K562 (cell line): ENCODE results near the gene CCDC148. TPM values are rescaled to one million over a fixed set of nuclear protein-coding genes. Genes with fewer than 3 reads are reported as not detected.

Experiments used
- ATAC-seq: fragments of 200-7000 bp; cut with Tn5 transposase; 3 replicates; pipeline ENCODE4 v1.9.1; 2020; ENCODE audit warnings: moderate library complexity
- BruUV-seq: library from RNA; stranded (reverse); fragments of 400-500 nt; replicated peaks from 2 replicates; lab custom pipeline; 2021; lab: Mats Ljungman, UMichigan
- CTCF ChIA-PET: fragments of 300-600 bp; formaldehyde crosslinking; extraction: SDS; loops from one replicate; lab custom pipeline; 2021; ENCODE audit warnings: low intra/inter-chr PET ratio; lab: Yijun Ruan, JAX
- POLR2A ChIA-PET: fragments of 300-600, 350-650 bp; sonication (Branson Sonifier 250); formaldehyde crosslinking; extraction: SDS; loops from one replicate; lab custom pipeline; 2021; ENCODE audit warnings: antibody characterized with exemption, inconsistent platforms; lab: Yijun Ruan, JAX
- DNase-seq, 4 experiments: peaks; one replicate each; pipeline versions ENCODE4 v3.0.0 to v3.0.0-alpha.2; 2011 to 2018; ENCODE audit warnings: low spot score in 3 of 4, mixed read lengths in 3 of 4; ENCODE audit errors: extremely low read depth in 1 of 4
- FAIRE-seq: peaks from 2 replicates; lab custom pipeline; 2011; peaks lifted over from hg19 to GRCh38; lab: Jason Lieb, UNC
- H2AFZ ChIP-seq: 2 replicates; pipeline ENCODE4 v1.6.0; 2011; ENCODE audit warnings: low read depth, low read length, control low read depth, inconsistent platforms
- H3K27ac ChIP-seq: fragments of 200-600 bp; 3 replicates; pipeline ENCODE4 v1.8.0; 2011; ENCODE audit warnings: low read depth, mild to moderate bottlenecking, control low read depth, inconsistent platforms, low read length, moderate library complexity, mixed read lengths; ENCODE audit errors: extremely low read depth
- H3K27me3 ChIP-seq, 2 experiments: fragments of 300-600 bp in 1 of 2; 2 replicates in 1 of 2; 3 replicates in 1 of 2; pipeline versions ENCODE4 v1.6.0 to v1.8.0; 2011; ENCODE audit warnings: inconsistent platforms in 2 of 2, low read length in 2 of 2, mild to moderate bottlenecking in 1 of 2, mixed read lengths in 1 of 2, moderate library complexity in 1 of 2; ENCODE audit not compliant: control insufficient read depth in 2 of 2, insufficient read depth in 2 of 2
- H3K36me3 ChIP-seq: fragments of 300-600 bp; 3 replicates; pipeline ENCODE4 v1.8.0; 2011; ENCODE audit warnings: mild to moderate bottlenecking, low read length, inconsistent platforms; ENCODE audit not compliant: control insufficient read depth, insufficient read depth
- H3K4me1 ChIP-seq, 2 experiments: fragments of 200-600 bp in 1 of 2; replicated peaks in 1 of 2; 2 replicates in 1 of 2; 3 replicates in 1 of 2; pipeline versions ENCODE4 v1.5.1 to v1.8.0; 2011; ENCODE audit warnings: inconsistent platforms in 2 of 2, low read length in 2 of 2, mild to moderate bottlenecking in 1 of 2, mixed read lengths in 1 of 2, moderate library complexity in 1 of 2; ENCODE audit not compliant: control insufficient read depth in 2 of 2, insufficient read depth in 2 of 2
- H3K4me2 ChIP-seq: 2 replicates; pipeline ENCODE4 v1.6.1; 2011; ENCODE audit warnings: low read length, control low read depth, inconsistent platforms, mixed read lengths; ENCODE audit not compliant: insufficient read depth
- H3K4me3 ChIP-seq: fragments of 200-600 bp; sonication (generic), shearing (Covaris generic); 2 replicates; pipeline ENCODE4 v1.5.1; 2016; ENCODE audit warnings: control low read depth, inconsistent platforms
- H3K79me2 ChIP-seq: fragments of 200-600 bp; 3 replicates; pipeline ENCODE4 v1.8.0; 2011; ENCODE audit warnings: low read length, inconsistent platforms; ENCODE audit not compliant: control insufficient read depth, insufficient read depth
- H3K9ac ChIP-seq, 2 experiments: 2 replicates each; pipeline versions ENCODE4 v1.6.0 to v1.6.1; 2011; ENCODE audit warnings: low read depth in 2 of 2, low read length in 2 of 2, control low read depth in 1 of 2, inconsistent platforms in 1 of 2, mild to moderate bottlenecking in 1 of 2, mixed read lengths in 1 of 2; ENCODE audit not compliant: insufficient read depth in 1 of 2
- H3K9me1 ChIP-seq: one replicate; pipeline ENCODE4 v1.6.0; 2011; ENCODE audit warnings: inconsistent platforms, mild to moderate bottlenecking, low read length, moderate library complexity; ENCODE audit not compliant: control insufficient read depth, insufficient read depth
- H3K9me3 ChIP-seq: replicated peaks from 2 replicates; pipeline ENCODE4 v1.5.1; 2011; ENCODE audit warnings: low read depth, low read length, inconsistent platforms; ENCODE audit not compliant: control insufficient read depth, insufficient read depth
- H4K20me1 ChIP-seq: replicated peaks from 2 replicates; pipeline ENCODE4 v1.6.1; 2011; ENCODE audit warnings: low read length, inconsistent platforms, mixed read lengths; ENCODE audit not compliant: control insufficient read depth, insufficient read depth
- DPF2 ChIP-seq: fragments of 450-650 bp; IDR thresholded peaks from 2 replicates; pipeline ENCODE4 v1.6.1; 2016
- EGR1 ChIP-seq: fragments of 450-650 bp; conservative IDR thresholded peaks from 2 replicates; pipeline ENCODE4 v1.6.1; 2017; ENCODE audit warnings: mild to moderate bottlenecking
- JUNB ChIP-seq: fragments of 450-650 bp; formaldehyde crosslinking; conservative IDR thresholded peaks from 2 replicates; pipeline ENCODE4 v1.4.0; 2020; ENCODE audit warnings: mild to moderate bottlenecking
- MITF ChIP-seq: IDR thresholded peaks from 2 replicates; pipeline ENCODE4 v1.6.1; 2014; ENCODE audit warnings: antibody characterized with exemption
- NCOA2 ChIP-seq, 2 experiments: fragments of 450-650 bp; IDR thresholded peaks; 2 replicates each; pipeline ENCODE4 v1.6.1; 2018; ENCODE audit warnings: mild to moderate bottlenecking in 2 of 2, moderate library complexity in 1 of 2; ENCODE audit not compliant: partially characterized antibody in 2 of 2
- NUFIP1 ChIP-seq: fragments of 450-650 bp; IDR thresholded peaks from 2 replicates; pipeline ENCODE4 v1.6.1; 2018; ENCODE audit not compliant: partially characterized antibody
- SAFB2 ChIP-seq: fragments of 200-400 bp; formaldehyde crosslinking; IDR thresholded peaks from 2 replicates; pipeline ENCODE4 v1.6.1; 2018; ENCODE audit warnings: borderline replicate concordance, low read length, low read depth, moderate library complexity; ENCODE audit not compliant: severe bottlenecking
- SIX5 ChIP-seq, 2 experiments: IDR thresholded peaks; 2 replicates each; pipeline ENCODE4 v1.6.1; 2011; ENCODE audit warnings: low read length in 2 of 2, borderline replicate concordance in 1 of 2, low read depth in 1 of 2, mild to moderate bottlenecking in 1 of 2, moderate library complexity in 1 of 2; ENCODE audit not compliant: insufficient read depth in 1 of 2
- SREBF2 ChIP-seq: sonication (generic); formaldehyde crosslinking; IDR thresholded peaks from 2 replicates; pipeline ENCODE4 v1.4.0; 2020; ENCODE audit warnings: mild to moderate bottlenecking, missing genetic modification reagents
- ZBTB34 ChIP-seq: fragments of 250-450 bp; sonication (Bioruptor Pico); IDR thresholded peaks from 2 replicates; pipeline ENCODE4 v1.8.0; 2021; ENCODE audit warnings: mild to moderate bottlenecking, moderate library complexity
- ZKSCAN8 ChIP-seq: fragments of 200-800 bp; sonication (Bioruptor generic); IDR thresholded peaks from 2 replicates; pipeline ENCODE4 v1.6.1; 2016; ENCODE audit warnings: missing genetic modification characterization, missing compliant biosample characterization
- ZNF354B ChIP-seq: fragments of 250-450 bp; sonication (Bioruptor Pico); IDR thresholded peaks from 2 replicates; pipeline ENCODE4 v1.4.0; 2020
- ZNF696 ChIP-seq: fragments of 250-450 bp; sonication (Bioruptor Pico); conservative IDR thresholded peaks from 2 replicates; pipeline ENCODE4 v1.4.0; 2020; ENCODE audit warnings: mild to moderate bottlenecking, moderate library complexity
- WGBS: fragments of 100-300 bp; shearing (Covaris generic); methylation state at CpG from one replicate; pipeline ENCODE4 v1.1.6; 2016; ENCODE audit warnings: low coverage, mixed read lengths; ENCODE audit not compliant: insufficient coverage; ENCODE audit errors: missing lambda C conversion rate; 5-methylcytosine and 5-hydroxymethylcytosine counted together
- in situ Hi-C: fragments of 300-500 bp; cut with MboI; formaldehyde crosslinking; loops from 4 replicates; pipeline ENCODE4 v1.15.0; 2018; ENCODE audit warnings: inconsistent platforms, mixed read lengths
- intact Hi-C: fragments of 100-400 bp; cut with micrococcal nuclease; formaldehyde crosslinking; loops from 2 replicates; pipeline ENCODE4 v1.14.2; 2022
- polyA plus RNA-seq, 8 experiments: library from polyadenylated mRNA; depleted of rRNA in 4 of 8; stranded (reverse) in 5 of 8; unstranded in 3 of 8; fragments of >200 nt; fragmentation: Nextera tagmentation in 2 of 8; fragmentation: Illumina TruSeq in 1 of 8; extraction: Ambion mirVana in 2 of 8; extraction: Trizol in 1 of 8; gene quantifications; 2 replicates each; pipeline versions ENCODE4 v1.2.1 to v1.2.3, GENCODE V29; 2011 to 2014; ENCODE audit warnings: inconsistent platforms in 1 of 8, missing spikeins in 1 of 8
- total RNA-seq, 7 experiments: library from RNA; depleted of rRNA in 6 of 7; stranded (reverse); fragments of >200 nt in 6 of 7; fragmentation: Illumina TruSeq in 2 of 7; extraction: Trizol in 2 of 7; gene quantifications; 2 replicates each; pipeline versions ENCODE4 v1.2.1 to v1.2.3, GENCODE V29; 2011 to 2021; ENCODE audit warnings: low replicate concordance in 1 of 7
- TF ChIP-seq, protein P1 (sequence below): fragments of 450-650 bp; IDR thresholded peaks from 2 replicates; pipeline ENCODE4 v1.6.1; 2016; ENCODE audit warnings: low read depth, mild to moderate bottlenecking, moderate library complexity
- TF ChIP-seq, protein P2 (sequence below): fragments of 250-450 bp; sonication (Bioruptor Pico); IDR thresholded peaks from 2 replicates; pipeline ENCODE4 v1.9.0; 2021; ENCODE audit warnings: mild to moderate bottlenecking, inconsistent platforms

CCDC148 gene
- total and polyA plus RNA-seq, 9 of the 15 experiments (the other 6 are each of a cell fraction or from before 2014, with no cell fraction given) = 0.10 to 1.4 (median 0.65) TPM

DNA sequence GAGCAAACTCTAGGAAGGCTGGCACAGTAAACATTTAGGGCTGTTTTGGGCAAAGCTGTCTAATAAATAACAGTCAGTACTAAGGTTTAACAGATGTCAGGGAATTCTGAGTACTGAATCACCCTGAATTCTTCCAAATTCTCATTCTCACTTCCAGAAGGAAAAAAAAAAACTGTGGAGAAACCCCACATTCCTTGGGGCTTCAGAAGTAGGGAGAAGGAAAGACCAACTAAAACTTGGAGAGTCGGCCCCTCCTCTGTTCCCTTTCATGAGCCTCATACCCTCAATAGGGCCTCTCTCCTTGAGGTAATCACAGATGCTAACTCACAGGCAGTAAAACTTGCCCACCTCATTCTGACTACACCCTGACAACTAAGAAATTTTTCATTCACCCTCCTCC lies 62.1 kb downstream of the CCDC148 start:
- no peaks in the 10 kb centered on the region for H4K20me1 ChIP-seq
- TF ChIP-seq SAFB2 (no peak), ZBTB34 (no peak), ZNF354B (no peak), NCOA2 (IDR thresholded peaks at IDR 0.05; ENCODE audit: partially characterized antibody in 2 of 2) (no peak), MITF (no peak), SIX5 (IDR thresholded peaks at IDR 0.05; ENCODE audit: borderline replicate concordance in 1 of 2, insufficient read depth in 1 of 2, low read depth in 1 of 2, low read length in 2 of 2) (no peak), ZKSCAN8 (no peak), SREBF2 (CRISPR knock-in tag) (no peak), JUNB (CRISPR knock-in tag) (no peak), EGR1 (no peak), ZNF696 (CRISPR knock-in tag) (no peak), DPF2 (no peak), NUFIP1 (no peak)
- TF ChIP-seq, protein P1, sequence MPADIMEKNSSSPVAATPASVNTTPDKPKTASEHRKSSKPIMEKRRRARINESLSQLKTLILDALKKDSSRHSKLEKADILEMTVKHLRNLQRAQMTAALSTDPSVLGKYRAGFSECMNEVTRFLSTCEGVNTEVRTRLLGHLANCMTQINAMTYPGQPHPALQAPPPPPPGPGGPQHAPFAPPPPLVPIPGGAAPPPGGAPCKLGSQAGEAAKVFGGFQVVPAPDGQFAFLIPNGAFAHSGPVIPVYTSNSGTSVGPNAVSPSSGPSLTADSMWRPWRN = no peak
- TF ChIP-seq, protein P2, sequence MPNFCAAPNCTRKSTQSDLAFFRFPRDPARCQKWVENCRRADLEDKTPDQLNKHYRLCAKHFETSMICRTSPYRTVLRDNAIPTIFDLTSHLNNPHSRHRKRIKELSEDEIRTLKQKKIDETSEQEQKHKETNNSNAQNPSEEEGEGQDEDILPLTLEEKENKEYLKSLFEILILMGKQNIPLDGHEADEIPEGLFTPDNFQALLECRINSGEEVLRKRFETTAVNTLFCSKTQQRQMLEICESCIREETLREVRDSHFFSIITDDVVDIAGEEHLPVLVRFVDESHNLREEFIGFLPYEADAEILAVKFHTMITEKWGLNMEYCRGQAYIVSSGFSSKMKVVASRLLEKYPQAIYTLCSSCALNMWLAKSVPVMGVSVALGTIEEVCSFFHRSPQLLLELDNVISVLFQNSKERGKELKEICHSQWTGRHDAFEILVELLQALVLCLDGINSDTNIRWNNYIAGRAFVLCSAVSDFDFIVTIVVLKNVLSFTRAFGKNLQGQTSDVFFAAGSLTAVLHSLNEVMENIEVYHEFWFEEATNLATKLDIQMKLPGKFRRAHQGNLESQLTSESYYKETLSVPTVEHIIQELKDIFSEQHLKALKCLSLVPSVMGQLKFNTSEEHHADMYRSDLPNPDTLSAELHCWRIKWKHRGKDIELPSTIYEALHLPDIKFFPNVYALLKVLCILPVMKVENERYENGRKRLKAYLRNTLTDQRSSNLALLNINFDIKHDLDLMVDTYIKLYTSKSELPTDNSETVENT (CRISPR knock-in tag) = no peak
- no peak for ATAC-seq
- no peaks in the 10 kb centered on the region for H3K4me1 ChIP-seq
- no peak overlapping the region for H3K27ac ChIP-seq
- no peaks in the 10 kb centered on the region for H3K9me3 ChIP-seq
- no peak for DNase-seq
- no peak overlapping the region for H3K9ac ChIP-seq
- no peak overlapping the region for H3K4me3 ChIP-seq
- in situ Hi-C loops = no loop called here
- no peak overlapping the region for H2AFZ ChIP-seq
- H3K36me3 ChIP-seq = no peaks in the 10 kb centered on the region
- no TSS peak for BruUV-seq
- FAIRE-seq = no peak
- 0% methylated on average over 1 of the region's 1 CpG for WGBS
- H3K4me2 ChIP-seq = no peak overlapping the region
- H3K9me1 ChIP-seq = no peaks in the 10 kb centered on the region
- CTCF ChIA-PET = no interaction called here
- H3K79me2 ChIP-seq = no peaks in the 10 kb centered on the region
- intact Hi-C loops = no loop called here
- H3K27me3 ChIP-seq = no peaks in the 10 kb centered on the region
- POLR2A ChIA-PET = no interaction called here
